ENCODE data around the gene RBM4B.
"Not testable (repeated sequence)": the region's sequence is repeated elsewhere in the genome, so short reads cannot be mapped to it uniquely, and the experiment has no call there.

The RBM4B gene

DNA sequence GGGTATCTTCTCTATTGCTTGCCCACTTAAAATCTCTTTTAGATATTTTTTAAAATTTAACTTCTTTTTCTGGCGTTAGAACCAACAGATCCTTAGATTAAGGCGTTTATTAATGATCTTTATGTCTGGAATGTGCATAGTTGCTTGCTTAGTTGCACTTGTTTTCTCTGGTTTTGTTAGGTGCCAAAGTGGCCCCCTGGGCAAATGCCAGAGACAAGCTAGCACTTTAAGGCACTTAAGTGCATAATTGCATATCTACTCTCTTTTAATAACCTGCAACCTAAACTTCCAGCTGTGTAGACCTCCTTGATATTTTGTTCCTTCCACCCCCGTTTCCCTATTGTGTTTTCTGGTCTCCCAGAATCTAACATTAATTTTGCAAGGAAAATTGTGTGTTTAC is 35.9 kb downstream of the RBM4B start:
- peak; percentile 25 for DNase-seq (ENCODE audit: low spot score)

DNA sequence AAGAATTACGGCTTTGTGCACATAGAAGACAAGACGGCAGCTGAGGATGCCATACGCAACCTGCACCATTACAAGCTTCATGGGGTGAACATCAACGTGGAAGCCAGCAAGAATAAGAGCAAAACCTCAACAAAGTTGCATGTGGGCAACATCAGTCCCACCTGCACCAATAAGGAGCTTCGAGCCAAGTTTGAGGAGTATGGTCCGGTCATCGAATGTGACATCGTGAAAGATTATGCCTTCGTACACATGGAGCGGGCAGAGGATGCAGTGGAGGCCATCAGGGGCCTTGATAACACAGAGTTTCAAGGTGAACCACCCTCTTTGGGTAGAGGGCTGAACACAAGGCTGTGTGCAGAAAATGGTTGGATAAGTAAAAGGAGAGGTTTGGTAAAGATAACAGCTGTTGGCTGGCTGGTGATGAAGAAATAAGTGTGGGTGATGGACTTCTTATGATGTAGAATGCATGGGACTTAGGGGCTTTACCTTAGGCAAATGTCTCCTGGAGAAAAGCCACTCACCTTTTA is 37.8 kb downstream of the RBM4B start:
- DNase-seq (ENCODE audit: low spot score): not testable (repeated sequence)

DNA sequence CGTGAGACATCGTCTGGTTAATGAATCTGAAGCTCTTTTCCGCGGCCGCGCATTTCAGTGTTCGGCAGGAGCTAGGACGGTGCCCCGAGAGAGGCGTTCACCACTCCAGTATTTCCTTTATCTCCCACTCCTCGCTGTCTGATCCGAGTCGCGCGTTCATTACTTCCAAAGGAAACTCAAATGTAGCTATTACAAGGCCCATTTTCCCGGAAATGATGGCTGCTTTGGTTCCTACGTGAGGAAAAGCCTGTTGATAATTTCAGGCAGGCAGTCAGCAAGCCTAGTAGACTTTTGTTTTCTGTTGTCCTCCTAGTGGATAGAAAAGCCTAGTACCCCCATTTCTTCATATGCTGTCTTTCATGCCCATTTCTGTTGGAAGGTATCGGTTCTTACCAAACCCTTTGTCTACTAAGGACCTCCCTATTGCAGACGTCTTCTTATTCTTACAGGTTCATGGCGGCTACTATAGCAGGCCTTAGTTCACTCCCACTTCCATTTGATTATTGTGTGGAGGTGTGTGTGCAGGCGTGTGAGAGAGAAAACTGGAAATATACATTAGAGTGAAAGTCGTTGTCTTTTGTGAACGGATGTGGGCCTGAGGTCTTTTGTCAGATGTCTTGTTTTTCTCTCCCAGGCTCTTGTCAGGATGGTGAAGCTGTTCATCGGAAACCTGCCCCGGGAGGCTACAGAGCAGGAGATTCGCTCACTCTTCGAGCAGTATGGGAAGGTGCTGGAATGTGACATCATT is 38.4 kb downstream of the RBM4B start:
- peak; percentile 32 for DNase-seq (ENCODE audit: low spot score)

DNA sequence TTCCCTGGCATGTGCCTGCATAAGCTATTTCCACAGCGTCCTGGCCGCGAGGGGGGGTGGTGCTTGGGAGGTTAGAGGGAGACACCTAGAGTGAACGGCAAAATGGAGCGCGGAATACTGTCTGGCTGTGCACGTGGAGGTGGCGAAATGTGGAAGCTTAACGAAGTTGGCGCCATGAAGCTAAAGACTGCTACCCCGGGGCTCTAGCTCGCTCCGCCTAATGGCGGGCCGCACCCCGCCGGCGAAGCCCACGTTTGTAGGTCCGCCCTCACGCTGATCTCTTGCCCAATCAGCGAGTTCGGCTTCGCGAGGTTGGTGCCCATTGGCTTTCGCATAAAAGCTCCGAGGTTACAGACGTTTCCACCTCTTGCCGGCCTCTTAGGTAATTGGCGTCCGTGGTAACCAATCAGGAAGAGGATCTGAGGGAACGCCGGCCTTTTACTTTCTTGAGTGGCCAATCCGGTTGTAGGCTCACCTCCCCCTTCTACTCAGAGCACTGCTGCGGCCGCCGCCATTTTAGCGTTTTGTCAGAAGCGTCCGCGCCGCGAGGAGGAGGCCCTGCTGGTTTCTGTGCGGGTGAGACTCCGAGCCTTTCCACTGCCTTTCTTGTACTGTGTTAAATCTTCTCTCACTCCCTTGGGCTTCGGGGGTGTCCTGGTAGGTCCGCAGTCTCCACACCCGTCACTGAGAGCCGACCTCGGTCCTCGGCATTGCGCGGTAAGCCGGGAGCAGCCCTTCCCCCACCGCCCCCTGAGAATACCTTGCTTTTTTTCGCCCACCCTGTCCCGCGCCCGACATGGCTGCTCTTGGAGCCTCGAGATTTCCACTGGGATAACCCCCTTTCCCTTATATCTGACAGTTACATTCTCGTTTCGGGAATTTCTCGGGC is 39.3 kb downstream of the RBM4B start, which contains the start of gene RBM4:
Gene RBM4, plus strand, starts transcription at position 527 of the 889 bp plus-strand sequence. CDS start 1,009 bp downstream, outside the sequence.
- DNase-seq (ENCODE audit: low spot score): peak; percentile 99

DNA sequence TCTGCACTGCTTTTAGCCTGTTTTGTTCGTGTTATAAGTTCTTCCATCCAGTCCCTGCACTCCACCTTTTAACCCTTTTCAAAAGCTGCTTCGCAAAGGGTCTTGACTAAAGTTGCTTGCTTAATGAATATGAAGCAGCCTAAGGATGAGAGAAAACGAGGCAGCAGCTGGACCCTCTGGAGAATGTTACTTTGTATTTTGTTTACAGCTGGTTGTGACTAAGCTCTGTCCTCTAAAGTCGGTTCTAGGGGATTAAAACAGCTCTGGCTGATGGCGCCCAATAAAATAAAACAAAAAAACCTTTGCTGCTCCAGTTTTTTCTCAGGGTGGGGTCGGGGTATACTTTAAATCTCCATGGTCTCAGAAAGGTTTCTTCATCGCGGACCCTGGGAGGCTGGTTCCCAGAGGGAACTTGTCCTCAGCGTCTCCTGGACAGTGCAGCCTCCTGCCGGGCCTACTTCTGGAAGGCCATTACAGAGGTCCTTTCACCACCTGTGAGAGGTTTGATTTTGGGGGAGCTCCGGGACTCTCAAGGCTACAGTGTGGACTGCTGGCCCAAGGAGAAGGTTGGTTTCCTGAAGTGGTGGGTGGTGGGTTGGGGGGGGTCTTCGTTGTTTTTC is 40.0 kb downstream of the RBM4B start:
- no peak for DNase-seq (ENCODE audit: low spot score)

DNA sequence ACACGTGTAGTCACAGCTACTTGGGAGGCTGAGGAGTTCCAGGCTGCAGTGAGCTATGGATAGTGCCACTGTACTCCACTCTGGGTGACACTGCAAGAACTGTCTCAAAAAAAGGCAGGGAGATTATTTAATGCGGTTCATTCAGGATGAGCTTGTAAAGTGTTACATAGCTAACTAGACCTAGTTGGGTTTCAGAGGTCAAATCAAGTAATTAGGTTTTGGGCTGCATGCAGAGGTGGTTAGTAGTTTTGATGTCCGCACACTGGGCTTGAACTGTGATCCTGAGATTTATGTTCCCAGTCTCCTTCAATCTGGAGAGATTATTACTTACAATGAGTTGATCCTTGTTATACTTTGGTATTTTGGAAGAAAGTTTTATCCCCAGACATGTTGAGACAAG is 41.3 kb downstream of the RBM4B start:
- no peak for DNase-seq (ENCODE audit: low spot score)

DNA sequence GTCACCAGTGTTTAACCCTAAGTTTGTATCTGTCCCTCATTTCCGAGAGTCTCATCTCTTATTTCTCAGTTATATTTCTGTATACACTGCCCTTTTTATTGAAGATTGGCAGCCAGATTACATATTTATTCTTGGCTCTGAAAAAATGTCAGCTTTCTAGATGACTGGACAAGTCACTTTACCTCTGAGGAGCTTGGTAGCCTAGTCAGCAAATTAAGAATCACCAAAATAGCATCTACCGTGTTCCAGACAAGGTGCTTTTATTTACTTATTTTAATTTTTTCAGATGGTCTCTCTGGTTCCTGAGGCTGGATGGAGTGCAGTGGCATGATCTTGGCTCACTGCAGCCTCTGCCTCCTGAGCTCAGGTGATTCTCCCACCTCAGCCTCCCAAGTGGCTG is 44.7 kb downstream of the RBM4B start:
- no peak for DNase-seq (ENCODE audit: low spot score)

DNA sequence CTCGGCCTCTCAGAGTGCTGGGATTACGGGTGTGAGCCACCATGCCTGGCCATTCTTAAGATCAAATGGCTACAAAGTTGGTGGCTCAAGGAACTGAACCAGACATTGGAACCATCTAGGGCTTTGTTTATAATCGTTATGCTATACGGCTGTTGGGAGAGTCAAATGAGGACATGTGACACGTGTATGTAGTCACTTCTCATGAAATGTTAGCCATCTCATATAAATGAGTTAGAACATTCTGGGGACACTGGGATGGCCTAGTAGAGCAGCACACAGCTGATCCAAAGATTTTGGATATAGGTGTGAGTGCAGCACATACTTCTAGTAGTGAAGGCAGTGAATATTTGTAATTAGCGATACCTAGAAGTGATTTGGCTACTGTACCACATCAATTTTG is 45.8 kb downstream of the RBM4B start:
- no peak for DNase-seq (ENCODE audit: low spot score)

DNA sequence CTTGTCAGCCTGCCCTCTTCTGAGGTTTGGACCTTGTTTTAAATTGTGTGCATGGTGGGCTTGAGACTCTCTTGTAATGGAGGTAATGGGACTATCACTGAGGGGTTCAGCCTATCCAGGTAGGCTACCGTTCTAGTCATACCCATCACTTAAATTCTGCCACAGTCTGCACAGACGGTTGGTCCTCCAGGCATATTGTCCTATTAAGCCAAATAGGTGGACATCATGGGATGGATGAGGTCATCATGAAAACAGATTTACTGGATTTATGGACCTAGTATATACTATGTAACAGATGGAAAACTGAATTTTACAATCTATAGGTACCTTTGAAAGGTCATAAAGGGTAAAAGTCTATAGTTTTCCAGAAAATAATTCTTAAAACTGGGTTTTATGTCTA is 48.3 kb downstream of the RBM4B start:
- DNase-seq (ENCODE audit: low spot score): no peak

DNA sequence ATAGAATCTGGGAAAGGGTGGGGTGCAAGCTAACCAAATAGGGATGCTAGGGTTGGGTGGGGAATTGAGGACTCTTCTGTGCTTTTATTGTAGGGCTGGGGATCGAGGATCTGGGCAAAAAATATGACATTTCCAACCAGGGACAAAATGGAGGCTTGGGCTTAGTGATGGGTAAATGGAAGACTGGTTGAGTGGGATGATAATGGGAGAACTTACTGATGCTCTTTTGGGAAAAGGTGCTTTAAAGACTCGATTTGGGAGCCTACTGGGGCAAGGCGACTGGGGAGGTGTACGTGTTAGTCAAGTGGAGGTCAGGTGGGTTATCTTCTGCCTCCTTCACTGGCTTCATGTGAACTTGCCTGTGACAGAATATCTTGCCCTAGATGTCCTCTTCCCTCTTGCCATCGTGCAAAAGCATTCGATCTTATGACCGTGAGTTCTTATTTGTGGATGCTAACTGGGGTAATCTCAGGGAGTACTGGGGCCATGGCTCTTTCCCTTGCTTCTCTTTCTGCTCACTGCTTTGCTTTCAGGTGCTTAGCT is 49.6 kb downstream of the RBM4B start:
- DNase-seq (ENCODE audit: low spot score): no peak

DNA sequence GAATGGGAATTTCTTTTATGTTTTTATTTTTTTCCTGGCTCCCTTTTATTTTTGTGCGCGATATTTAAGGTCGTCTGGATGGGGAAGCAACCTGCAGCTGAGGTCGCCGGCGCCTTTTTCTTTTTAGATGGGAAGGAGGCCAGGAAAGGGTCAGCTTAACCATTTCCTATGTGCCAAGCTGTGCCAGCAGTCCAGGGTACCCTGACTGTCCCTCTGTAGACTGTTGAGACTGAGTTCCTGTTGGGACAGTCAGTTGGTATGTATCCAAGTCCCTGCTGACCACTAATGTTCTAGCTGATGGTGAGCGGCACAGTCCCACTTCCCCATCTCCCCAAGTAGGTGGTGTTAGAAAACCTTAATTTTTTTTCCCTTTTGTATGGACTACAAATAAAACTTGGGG is 50.8 kb downstream of the RBM4B start:
- no peak for DNase-seq (ENCODE audit: low spot score)

DNA sequence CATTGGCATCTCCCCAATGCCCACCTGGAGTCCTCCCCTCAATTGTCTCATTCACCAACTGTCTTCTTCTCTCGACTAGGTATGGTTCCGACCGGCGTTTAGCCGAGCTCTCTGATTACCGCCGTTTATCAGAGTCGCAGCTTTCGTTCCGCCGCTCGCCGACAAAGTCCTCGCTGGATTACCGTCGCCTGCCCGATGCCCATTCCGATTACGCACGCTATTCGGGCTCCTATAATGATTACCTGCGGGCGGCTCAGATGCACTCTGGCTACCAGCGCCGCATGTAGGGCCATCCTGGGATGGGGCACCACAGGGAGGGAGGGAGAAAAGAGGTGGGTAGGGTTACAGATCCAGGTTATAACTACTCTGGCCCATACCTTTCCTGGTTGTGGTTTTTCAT is 51.3 kb downstream of the RBM4B start:
- no peak for DNase-seq (ENCODE audit: low spot score)

DNA sequence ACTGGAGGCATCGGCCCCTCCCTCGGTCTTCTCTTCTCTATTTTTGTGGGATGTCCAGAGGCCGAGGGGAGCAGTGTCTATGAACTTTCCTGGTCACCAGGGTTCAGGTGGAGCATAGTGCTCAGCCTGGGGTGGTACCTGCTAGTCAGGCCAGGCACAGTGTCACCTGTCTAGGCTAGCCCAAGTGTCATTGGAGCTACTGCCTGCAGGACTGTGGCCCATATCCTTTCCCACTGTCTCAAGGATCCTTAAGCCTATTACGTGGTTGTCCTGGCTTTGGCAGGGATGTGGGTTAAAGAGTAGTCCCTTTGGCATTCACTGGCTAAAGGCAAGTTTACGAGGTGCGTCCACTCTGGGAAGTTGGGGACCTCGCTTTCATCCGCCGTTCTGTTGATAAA is 51.9 kb downstream of the RBM4B start:
- DNase-seq (ENCODE audit: low spot score): no peak

DNA sequence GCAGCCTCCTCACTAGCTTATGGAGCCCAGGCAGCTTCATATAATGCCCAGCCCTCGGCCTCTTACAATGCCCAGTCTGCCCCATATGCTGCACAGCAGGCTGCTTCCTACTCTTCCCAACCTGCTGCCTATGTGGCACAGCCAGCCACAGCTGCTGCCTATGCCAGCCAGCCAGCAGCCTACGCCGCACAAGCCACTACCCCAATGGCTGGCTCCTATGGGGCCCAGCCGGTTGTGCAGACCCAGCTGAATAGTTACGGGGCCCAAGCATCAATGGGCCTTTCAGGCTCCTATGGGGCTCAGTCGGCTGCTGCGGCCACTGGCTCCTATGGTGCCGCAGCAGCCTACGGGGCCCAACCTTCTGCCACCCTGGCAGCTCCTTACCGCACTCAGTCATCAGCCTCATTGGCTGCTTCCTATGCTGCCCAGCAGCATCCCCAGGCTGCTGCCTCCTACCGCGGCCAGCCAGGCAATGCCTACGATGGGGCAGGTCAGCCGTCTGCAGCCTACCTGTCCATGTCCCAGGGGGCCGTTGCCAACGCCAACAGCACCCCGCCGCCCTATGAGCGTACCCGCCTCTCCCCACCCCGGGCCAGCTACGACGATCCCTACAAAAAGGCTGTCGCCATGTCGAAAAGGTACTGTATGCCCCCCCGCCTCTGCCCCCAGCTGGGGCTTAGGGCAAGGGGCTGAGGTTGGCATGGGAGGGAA is 52.5 kb downstream of the RBM4B start:
- DNase-seq (ENCODE audit: low spot score): no peak

DNA sequence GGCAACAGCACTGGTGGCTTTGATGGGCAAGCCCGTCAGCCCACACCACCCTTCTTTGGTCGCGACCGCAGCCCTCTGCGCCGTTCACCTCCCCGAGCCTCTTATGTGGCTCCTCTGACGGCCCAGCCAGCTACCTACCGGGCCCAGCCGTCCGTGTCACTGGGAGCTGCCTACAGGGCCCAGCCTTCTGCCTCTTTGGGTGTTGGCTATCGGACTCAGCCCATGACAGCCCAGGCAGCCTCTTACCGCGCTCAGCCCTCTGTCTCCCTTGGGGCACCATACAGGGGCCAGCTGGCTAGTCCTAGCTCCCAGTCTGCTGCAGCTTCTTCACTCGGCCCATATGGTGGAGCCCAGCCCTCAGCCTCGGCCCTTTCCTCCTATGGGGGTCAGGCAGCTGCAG is 53.2 kb downstream of the RBM4B start:
- DNase-seq (ENCODE audit: low spot score): no peak

DNA sequence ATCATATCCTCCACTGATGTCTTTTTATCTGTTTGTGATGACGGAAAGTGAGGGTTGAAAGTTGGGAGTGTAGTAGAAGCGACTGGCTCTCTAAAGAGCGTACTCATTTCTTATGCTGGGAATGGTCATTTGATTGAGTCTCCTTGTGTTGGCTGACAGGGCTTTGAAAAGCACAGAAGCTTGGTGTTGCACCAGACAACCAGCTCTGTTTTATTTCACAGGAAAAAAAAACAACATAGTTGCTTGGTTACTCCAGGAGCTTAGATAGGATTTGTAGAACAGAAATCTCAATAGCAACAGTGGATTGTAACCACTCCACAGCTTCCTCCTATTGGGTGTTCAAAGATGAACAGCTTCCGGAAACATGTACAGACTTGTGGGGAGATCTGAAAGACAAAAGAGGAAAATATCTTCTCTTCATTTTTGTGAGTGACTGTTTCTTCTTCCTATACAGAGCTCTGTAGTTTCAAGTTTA is 58.6 kb downstream of the RBM4B start:
- peak; percentile 46 for DNase-seq (ENCODE audit: low spot score)

DNA sequence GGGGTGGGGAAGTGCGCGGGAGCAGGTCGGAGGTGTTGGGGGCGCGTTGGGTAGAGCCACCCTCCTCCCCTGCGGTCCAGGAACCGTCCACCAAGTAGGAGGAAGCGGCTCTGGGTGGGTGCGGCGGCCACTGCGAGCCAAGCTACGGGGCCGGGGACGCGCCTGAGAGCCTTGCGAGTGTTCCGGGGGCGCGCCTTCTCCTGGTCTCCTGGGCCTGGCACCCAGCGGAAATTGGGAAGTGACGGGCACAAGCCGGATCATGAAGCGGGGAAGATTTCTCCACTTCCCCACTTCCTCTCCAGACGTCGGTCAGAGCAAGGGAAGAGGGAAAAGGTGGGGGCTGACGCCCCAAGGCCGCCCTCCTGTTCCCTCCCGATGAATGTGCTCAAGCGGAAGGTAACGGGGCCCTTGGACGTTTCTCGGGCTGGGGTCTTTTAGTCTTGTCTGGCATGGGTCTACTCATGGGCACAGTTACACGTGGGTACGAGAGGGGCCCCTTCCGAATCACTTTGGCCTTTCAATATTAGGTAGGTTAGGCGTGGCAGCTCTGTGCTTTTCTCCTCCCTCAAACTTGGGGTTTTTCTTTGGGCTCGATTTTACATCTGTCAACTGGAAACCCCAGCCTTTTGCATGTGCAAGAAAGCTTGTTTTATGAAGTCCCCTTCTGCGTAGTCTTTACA is 60.4 kb downstream of the RBM4B start:
- peak; percentile 70 for DNase-seq (ENCODE audit: low spot score)

DNA sequence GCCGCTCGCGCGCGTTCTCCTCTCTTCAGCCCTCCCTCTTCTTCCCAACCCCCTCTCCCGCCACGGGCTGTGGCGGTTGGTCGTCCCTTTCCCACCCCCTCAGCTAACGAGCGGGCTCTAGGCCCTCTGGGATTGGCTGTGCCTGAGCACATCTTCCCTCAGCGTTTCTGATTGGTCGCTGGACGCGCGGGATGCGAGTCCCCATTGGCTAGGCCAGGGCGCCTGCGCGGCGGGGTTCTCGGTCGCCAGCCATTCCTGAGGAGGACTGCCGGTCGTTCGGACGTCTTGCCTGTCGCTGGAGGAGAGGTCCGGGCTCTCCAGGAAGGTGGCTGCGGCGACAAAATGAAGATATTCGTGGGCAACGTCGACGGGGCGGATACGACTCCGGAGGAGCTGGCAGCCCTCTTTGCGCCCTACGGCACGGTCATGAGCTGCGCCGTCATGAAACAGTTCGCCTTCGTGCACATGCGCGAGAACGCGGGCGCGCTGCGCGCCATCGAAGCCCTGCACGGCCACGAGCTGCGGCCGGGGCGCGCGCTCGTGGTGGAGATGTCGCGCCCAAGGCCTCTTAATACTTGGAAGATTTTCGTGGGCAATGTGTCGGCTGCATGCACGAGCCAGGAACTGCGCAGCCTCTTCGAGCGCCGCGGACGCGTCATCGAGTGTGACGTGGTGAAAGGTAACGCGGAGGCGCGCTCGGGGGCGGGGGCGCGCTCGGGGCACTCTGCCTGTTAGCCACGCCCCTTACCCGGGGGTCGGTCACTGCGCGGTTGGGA is 61.1 kb downstream of the RBM4B start, which contains the start of gene RBM14:
Gene RBM14, plus strand, starts transcription at position 252 of the 776 bp plus-strand sequence. Its CDS starts 91 bp downstream, at position 343.
- DNase-seq (ENCODE audit: low spot score): peak; percentile 100
